HepG2 (cell line): ENCODE results near the gene PIM1. TPM values are rescaled to one million over a fixed set of nuclear protein-coding genes. Genes with fewer than 3 reads are reported as not detected.
A peak's percentile ranks its signal among the peaks of the same experiment; 100 is the strongest.

Experiments
- AHR ChIP-seq: IDR thresholded peaks from 2 replicates; pipeline ENCODE4 v1.6.1; 2018; ENCODE audit warnings: missing genetic modification reagents, missing compliant biosample characterization
- FOSL1 ChIP-seq: sonication (generic); formaldehyde crosslinking; IDR thresholded peaks from 2 replicates; pipeline ENCODE4 v1.9.0; 2021; ENCODE audit warnings: missing genetic modification reagents, borderline replicate concordance
- GRHL1 ChIP-seq: sonication (generic); formaldehyde crosslinking; conservative IDR thresholded peaks from 2 replicates; pipeline ENCODE4 v1.8.0; 2022; ENCODE audit warnings: missing genetic modification reagents
- MAZ ChIP-seq, 2 experiments: sonication (generic) in 1 of 2; formaldehyde crosslinking in 1 of 2; IDR thresholded peaks; 2 replicates each; pipeline versions ENCODE4 v1.5.0 to v1.6.1; 2012 to 2020; ENCODE audit warnings: low read depth in 2 of 2, mild to moderate bottlenecking in 2 of 2, borderline replicate concordance in 1 of 2, improper control_type of control experiment in 1 of 2, low read length in 1 of 2, missing genetic modification reagents in 1 of 2, moderate library complexity in 1 of 2
- NFKBIZ ChIP-seq: IDR thresholded peaks from 2 replicates; pipeline ENCODE4 v1.6.1; 2018; ENCODE audit warnings: missing genetic modification reagents, missing compliant biosample characterization
- NKX3-1 ChIP-seq: sonication (generic); formaldehyde crosslinking; IDR thresholded peaks from 2 replicates; pipeline ENCODE4 v1.5.0; 2020; ENCODE audit warnings: missing genetic modification reagents
- ONECUT2 ChIP-seq: sonication (generic); formaldehyde crosslinking; IDR thresholded peaks from 2 replicates; pipeline ENCODE4 v1.4.0; 2020; ENCODE audit warnings: missing genetic modification reagents
- SAP130 ChIP-seq: IDR thresholded peaks from 2 replicates; pipeline ENCODE4 v1.6.1; 2016; ENCODE audit warnings: low read depth
- SNAPC4 ChIP-seq: sonication (generic); formaldehyde crosslinking; IDR thresholded peaks from 2 replicates; pipeline ENCODE4 v1.4.0; 2020; ENCODE audit warnings: mild to moderate bottlenecking, missing genetic modification reagents
- THAP11 ChIP-seq: IDR thresholded peaks from 2 replicates; pipeline ENCODE4 v1.6.1; 2016; ENCODE audit warnings: missing biosample characterization, missing genetic modification reagents
- ZNF354B ChIP-seq: sonication (generic); formaldehyde crosslinking; IDR thresholded peaks from 2 replicates; pipeline ENCODE4 v1.8.0; 2022; ENCODE audit warnings: mild to moderate bottlenecking, missing genetic modification reagents
- ZNF644 ChIP-seq: IDR thresholded peaks from 2 replicates; pipeline ENCODE4 v1.6.1; 2016; ENCODE audit warnings: low read depth
- ZNF646 ChIP-seq: sonication (generic); formaldehyde crosslinking; IDR thresholded peaks from 2 replicates; pipeline ENCODE4 v1.9.0; 2021; ENCODE audit warnings: mild to moderate bottlenecking, missing genetic modification reagents
- polyA plus RNA-seq, 8 experiments: library from polyadenylated mRNA; depleted of rRNA in 3 of 8; stranded (reverse) in 7 of 8; unstranded in 1 of 8; fragments of >200 nt; fragmentation: Illumina TruSeq in 4 of 8; extraction: Trizol in 4 of 8; gene quantifications; 2 replicates each; pipeline versions ENCODE4 v1.2.1 to v1.2.3, GENCODE V29; 2011 to 2016; ENCODE audit warnings: low read depth in 4 of 8, missing spikeins in 1 of 8, mixed read lengths in 1 of 8; ENCODE audit not compliant: insufficient read depth in 1 of 8
- total RNA-seq, 5 experiments: library from RNA; depleted of rRNA; stranded (reverse); fragments of >200 nt; fragmentation: Illumina TruSeq; extraction: Trizol; gene quantifications; 2 replicates each; pipeline ENCODE4 v1.2.3, GENCODE V29; 2016; ENCODE audit warnings: low read depth in 1 of 5

The PIM1 gene
- total and polyA plus RNA-seq, 2 of the 13 experiments (the other 11 are each of a cell fraction or from before 2014, with no cell fraction given), result 29.4 to 117 TPM

- TF ChIP-seq ZNF646 (no peak), SAP130 (CRISPR knock-in tag) (0 out of 2 replicates have a peak, but pooled peaks have one; percentile 19), NKX3-1 (CRISPR knock-in tag) (peak; percentile 19; the same call in 1 of the 2 replicates), THAP11 (CRISPR knock-in tag) (no peak), GRHL1 (CRISPR knock-in tag) (no peak), MAZ (IDR thresholded peaks at IDR 0.05; ENCODE audit: borderline replicate concordance, low read depth, low read length) (no peak), MAZ (CRISPR knock-in tag; IDR thresholded peaks at IDR 0.05; ENCODE audit: low read depth) (no peak; the same call in 1 of the 2 replicates), ONECUT2 (CRISPR knock-in tag) (no peak), ZNF644 (no peak), NFKBIZ (CRISPR knock-in tag) (no peak), AHR (CRISPR knock-in tag) (no peak; the same call in 1 of the 2 replicates), FOSL1 (CRISPR knock-in tag) (no peak), SNAPC4 (CRISPR knock-in tag) (no peak), ZNF354B (CRISPR knock-in tag) (no peak)
Measured at GRCh38 chr6:37170273-37171200, 585 bp downstream of the PIM1 start (continued).
